Mesenteric fat pad (tissue), 1 donor: ENCODE measurements around the gene CD48. TPM values are rescaled to one million over a fixed set of nuclear protein-coding genes. Genes with fewer than 3 reads are reported as not detected.
"Not testable (repeated sequence)": the region's sequence is repeated elsewhere in the genome, so short reads cannot be mapped to it uniquely, and the experiment has no call there.

Source experiments
- DNase-seq: peaks from one replicate; pipeline ENCODE4 v3.0.0-alpha.2; 2020; ENCODE audit warnings: low spot score
- total RNA-seq: library from RNA; stranded (reverse); fragmentation: NEBNext Ultra II Directional; extraction: Animal tissue kit (Norgen Biotek cat#: 25700); gene quantifications from one replicate; pipeline ENCODE4 v1.2.1, GENCODE V29; 2021
- donor health status: DM: yes; HTN: yes; CAD: no.

CD48 gene
- total RNA-seq, 1 donor from 2014 or later: 5.3 TPM

- no peak for DNase-seq
These were observed 31.0 kb upstream of the CD48 start for GRCh38 chr1:160742428-160743127.

- DNase-seq: no peak
These were observed 30.2 kb upstream of the CD48 start for GRCh38 chr1:160741612-160742348.

DNA sequence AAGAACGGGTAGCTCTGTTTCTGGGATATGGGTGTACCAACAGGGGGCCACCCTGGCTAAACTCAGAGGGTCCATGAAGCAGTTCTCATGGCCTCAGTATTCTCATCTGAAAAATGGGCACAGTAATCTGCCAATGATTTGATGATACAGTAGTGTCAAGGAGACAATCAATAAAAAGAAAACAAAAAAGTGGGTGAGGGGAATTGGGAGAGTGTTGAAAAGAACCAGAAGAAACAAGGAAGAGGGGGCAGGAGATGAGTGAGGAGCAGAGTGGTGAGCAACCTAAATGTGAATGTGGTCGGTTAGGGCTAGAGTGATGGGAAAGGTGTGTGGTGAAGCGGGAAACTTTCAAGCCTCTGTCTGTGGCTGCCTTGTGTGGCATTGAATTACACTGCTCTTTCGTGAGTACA lies 29.5 kb upstream of the CD48 start:
- no peak for DNase-seq

DNA sequence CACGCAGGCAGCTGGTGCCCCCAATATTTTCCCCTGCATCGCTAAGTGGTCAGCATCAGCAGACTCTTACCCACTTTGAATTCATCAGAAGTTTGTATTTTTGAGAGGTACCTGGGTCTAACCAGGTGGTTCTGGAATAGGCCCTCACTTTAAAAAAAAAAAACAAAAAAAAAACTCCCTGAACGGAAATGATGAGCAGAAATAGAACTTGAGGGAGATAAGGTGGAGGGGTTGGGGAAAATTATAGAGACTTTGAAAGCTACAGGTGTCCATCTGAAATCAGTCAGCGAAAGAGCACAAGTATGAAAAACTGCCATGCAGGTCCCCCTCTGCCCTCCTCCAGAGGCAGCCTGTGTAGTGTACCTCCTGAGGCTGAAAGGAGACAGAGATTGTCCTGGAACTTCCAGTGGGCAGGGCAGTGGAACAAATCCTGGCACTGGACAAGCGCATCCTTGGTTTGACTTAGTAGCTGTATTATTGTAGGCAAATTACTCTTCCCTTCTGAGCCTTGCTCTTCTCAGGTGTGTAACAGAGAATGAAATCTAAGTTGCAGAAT lies 28.6 kb upstream of the CD48 start:
- no peak for DNase-seq

DNA sequence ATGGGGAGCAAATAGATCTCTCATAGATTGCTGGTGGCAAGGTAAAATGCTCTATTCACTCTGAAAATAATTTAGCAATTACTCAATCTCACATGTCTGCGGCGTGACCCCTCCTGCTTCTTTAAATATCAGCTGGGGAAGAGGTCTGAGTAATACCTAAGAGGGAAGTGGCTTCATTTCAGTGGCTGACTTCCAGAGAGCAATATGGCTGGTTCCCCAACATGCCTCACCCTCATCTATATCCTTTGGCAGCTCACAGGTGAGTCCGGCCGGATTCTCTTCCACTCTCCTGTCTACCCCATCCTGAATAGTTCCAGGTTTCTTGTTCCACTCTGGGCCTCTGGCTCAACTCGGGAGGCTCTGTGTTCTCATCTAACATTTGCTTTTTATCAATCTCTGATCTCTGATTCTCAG lies 27.5 kb upstream of the CD48 start, which contains the start of gene SLAMF7:
SLAMF7 (plus strand) TSS at position 150 of the 414 bp plus-strand sequence; CDS start at position 205, 55 bp downstream.
- no peak for DNase-seq

DNA sequence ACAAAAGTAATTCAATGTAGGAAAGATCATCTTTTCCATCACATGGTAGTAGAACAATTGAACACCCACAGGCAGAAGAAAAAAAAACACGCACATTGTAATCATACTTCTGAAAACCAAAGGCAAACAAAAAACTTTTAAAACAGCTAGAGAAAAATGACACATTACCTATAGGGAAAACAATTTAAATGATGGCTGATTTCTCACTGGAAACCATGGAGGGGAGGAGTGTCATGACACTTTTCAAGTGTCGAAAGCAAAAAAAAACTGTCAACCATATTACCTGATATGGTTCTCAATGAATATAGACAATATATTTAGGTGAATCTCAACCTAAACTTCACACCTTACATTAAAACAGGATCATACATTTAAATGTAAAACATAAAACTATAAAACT lies 26.6 kb upstream of the CD48 start:
- DNase-seq: no peak

- no peak for DNase-seq
These were observed 22.7 kb upstream of the CD48 start for GRCh38 chr1:160734301-160734700.

DNA sequence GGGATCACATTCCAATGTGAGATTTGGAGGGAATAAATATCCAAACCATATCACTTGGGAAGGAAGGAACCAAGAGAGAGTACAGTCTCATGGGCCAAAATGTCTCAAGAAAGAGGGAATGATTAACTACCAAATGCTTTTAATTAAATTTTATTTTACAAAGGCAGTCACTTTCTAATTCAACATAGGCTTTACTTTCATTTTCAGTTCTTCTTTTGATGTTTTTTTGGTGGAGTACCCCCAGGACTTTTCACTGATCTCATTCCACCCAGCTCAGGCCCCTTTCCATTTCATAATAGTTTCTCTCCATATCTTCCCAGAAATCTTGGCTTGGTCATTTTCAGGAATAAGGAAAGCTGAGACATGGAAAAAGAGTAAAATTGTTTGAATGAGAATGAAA lies 22.3 kb upstream of the CD48 start:
- no peak for DNase-seq

DNA sequence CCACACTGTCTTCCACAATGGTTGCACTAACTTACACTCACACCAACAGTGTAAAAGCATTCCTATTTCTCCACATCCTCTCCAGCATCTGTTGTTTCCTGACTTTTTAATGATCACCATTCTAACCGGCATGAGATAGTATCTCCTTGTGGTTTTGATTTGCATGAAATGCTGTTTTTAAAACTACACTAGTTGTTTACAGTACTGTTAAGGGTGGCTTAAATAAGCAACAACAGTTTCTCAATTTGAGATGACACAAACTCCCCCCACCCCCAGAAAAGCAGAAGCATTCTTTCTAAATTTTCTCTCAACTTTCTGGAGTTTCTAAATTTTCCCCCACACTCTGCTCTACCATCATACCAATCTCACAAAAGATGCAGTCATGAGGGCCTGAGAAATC lies 20.4 kb upstream of the CD48 start:
- no peak for DNase-seq

- DNase-seq: not testable (repeated sequence)
These were observed 19.9 kb upstream of the CD48 start for GRCh38 chr1:160731564-160731963.

DNA sequence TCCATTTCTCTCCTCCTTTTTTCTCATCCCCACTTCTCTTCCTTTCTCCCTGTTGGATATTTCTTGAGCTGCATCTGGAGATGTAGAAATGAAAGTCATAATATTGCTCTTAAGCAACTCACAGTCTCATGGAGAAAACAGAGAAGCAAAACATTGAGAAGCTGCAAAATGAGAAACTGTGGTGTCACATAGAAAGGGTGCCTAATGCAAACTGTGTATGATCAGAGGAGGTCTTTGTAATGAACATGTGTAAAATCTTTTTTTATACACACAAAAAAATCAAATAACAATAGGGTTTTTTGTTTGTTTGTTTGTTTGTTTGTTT lies 15.7 kb upstream of the CD48 start:
- DNase-seq: no peak

DNA sequence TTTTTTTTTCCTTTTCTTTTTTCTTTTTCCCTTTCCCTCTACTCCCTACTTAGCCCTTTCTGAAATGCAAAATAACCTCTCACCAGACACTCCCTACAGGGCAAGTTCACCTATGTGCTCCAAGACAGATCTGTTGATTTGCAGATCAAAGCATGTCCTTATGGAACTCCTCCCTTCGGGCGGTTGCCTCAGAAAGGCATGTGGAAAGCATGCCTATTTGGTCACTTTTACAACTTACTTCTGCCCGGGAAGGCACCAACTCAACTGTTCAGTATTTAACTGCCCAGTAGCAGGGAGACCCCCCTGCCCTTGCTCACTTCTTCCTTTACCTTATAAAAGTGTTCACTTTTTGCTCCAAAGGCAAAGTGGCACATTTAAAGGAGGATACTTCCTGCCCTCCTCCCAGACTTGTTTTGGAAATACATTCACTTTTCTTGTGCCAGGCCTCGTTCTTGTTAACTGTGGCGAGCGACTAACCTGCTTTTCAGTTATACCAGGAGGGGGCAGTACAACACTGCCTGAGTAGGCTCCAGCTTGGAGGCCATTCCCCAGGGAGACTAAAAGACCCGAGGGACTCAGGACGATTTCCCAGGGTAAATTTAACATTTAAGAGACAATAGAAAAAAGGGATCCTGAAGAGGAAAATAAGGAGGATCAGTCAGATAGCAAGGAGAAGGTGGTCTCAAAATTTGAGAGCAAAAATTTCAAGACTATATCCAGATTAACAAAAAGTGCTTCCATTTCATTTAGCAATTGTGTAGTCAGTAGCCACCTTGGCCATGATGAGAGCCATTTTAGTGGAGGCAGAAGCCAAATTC lies 15.1 kb upstream of the CD48 start:
- no peak for DNase-seq

GRCh38 chr1:160726114-160726497 lies 14.5 kb upstream of the CD48 start:
- DNase-seq: no peak

GRCh38 chr1:160724465-160725242 lies 13.0 kb upstream of the CD48 start:
- DNase-seq: no peak

GRCh38 chr1:160723332-160723731 lies 11.7 kb upstream of the CD48 start:
- no peak for DNase-seq

DNA sequence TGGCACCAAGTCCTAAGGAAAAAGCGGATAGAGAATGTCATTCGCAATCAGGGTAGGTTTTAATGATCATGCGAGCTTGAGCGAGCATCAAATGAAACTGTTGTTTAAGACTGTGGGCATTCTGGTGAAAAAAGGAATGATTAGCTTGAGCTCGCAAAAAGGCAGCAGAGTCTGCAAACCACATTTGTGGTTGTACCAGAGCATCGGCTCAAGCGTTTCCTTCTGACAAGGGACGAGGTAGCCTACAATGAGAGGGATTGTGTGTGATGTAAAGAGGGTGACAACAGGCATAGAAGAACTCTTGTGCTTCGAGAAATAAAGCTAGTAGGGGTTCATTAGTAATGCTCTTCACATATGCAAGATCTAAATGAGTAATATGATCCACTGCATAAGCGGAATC lies 11.1 kb upstream of the CD48 start:
- no peak for DNase-seq

DNA sequence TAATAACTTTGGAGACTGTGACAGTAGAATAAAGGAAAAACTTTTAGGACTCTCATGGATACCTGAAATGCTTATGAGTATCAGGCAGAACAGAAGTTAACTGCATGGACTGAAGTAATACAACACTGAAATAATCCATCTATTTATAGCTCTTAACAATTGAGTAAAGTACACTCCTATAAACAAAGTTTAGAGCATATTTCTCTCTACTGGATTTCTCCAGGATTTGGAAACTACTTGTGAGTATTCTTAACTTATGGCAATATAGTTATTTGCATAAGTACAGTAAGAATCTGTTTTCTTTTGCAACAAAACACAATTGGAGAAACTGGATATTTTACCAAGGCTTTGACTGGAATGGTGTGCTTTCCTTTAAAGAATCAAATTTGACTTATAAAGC lies 9.9 kb upstream of the CD48 start:
- DNase-seq: no peak

- DNase-seq: no peak
These were observed 8.9 kb upstream of the CD48 start for GRCh38 chr1:160720356-160721085.

- no peak for DNase-seq
These were observed 6.6 kb upstream of the CD48 start for GRCh38 chr1:160718210-160718609.

DNA sequence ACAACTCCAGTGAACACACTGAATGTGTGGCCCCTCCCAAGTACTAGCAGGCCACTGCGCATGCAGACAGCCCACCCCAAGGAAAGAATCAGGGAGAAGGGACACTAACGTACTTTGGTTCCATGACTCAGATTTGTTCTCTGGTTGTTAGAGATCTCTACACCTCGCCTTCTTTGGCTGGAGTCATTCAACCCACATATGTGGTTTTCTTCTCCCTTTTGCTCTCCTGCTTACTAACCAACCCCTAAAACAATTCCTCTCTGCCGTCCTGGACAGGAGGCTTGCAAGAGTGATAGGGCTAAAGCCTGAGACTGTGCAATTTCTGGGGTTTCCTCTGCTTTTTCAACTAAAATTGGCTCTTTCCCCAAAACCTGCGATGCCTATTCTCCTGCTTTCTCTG lies 5.7 kb upstream of the CD48 start:
- no peak for DNase-seq
